ENCODE measurements around the gene NFXL1. TPM values are rescaled to one million over a fixed set of nuclear protein-coding genes. Genes with fewer than 3 reads are reported as not detected.

Gene NFXL1
- total RNA-seq, 2 experiments from 2014 or later: 9.0 to 9.9 TPM

DNA sequence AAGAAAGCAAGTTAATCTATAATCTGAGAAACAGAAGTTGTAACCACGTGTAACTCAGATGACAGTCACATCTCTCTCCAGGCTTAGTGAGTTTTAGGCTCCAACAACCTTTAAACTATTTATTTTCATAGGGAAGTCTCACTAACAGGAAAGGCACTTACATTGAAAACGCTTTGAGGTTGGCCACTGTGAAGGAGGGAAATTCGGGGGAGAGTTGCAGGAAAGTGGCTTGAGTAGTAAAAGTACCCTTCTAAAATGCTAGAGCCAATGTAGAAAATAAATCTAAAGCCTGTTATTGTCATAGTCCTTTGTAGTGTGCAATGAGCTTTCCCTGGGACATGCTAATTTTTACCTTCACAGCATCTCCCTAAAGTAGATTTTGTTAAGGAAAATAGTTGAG is 995 bp upstream of the NFXL1 start:
- POLR2A ChIA-PET: interaction anchor here (0.9 to 1.1 kb wide), 4 partner anchors 10 to 452 kb away, joined by 4 to 7 read pairs (median 5); partner anchors contain the start of genes COMMD8 and SLAIN2
- no peak for TF ChIP-seq CTCF (IDR thresholded peaks at IDR 0.05)
- H3K27ac Mint-ChIP-seq: peak overlapping the region; percentile 95

DNA sequence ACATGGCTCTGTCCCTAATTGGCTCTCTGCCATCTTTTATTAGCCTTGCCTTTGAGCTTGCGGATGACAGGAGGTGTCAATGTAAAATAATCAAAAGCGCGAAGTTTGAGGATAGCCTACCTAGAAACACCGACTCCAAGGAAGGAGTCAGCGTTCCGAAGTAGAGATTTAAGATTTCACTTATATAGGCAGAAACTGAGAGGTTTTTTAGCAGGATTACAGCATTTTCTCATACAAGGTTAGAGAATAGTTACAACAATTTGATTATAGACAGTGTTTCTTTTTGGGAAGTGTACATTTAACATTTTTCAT is 499 bp upstream of the NFXL1 start:
- H3K4me3 ChIP-seq (ENCODE audit: low read length): peak overlapping the region; percentile 88
- DNase-seq (no peak), ATAC-seq (ENCODE audit: poor library complexity) (no peak)
- no peaks in the 10 kb centered on the region for H3K27me3 ChIP-seq (ENCODE audit: control insufficient read depth in 1 of 2, insufficient read depth in 2 of 2, low read length in 2 of 2)
- H3K27me3 Mint-ChIP-seq: no peaks in the 10 kb centered on the region
- H3K27ac ChIP-seq (ENCODE audit: low read depth in 1 of 2, low read length in 2 of 2): no peak overlapping the region
- TF ChIP-seq CTCF (IDR thresholded peaks at IDR 0.05): no peak
- peaks cover 47% of the 10 kb centered on the region for H3K4me1 Mint-ChIP-seq (ENCODE audit: low read depth)
- H3K9me3 Mint-ChIP-seq: no peaks in the 10 kb centered on the region
- H3K27ac Mint-ChIP-seq: peak overlapping the region; percentile 95
- ChIA-PET POLR2A (interaction anchor here (0.6 to 1.1 kb wide), 8 partner anchors 9 to 451 kb away, joined by 3 to 7 read pairs (median 4); partner anchors contain the start of genes COMMD8 and SLAIN2), CTCF (no interaction called here)
- peaks cover 14% of the 10 kb centered on the region for H3K4me1 ChIP-seq (ENCODE audit: insufficient read depth, low read length)
- intact Hi-C loops (cut with DNase I, micrococcal nuclease): loop anchor here (1.0 to 10.0 kb wide), 8 partner anchors 102 to 920 kb away; partner anchors contain the start of genes OCIAD1 (in 2 of the 2), CNGA1 (in 1 of the 2), COMMD8 (in 1 of the 2) and NIPAL1 (in 1 of the 2)
- no peaks in the 10 kb centered on the region for H3K9me3 ChIP-seq (ENCODE audit: control insufficient read depth in 1 of 2, insufficient read depth in 1 of 2, low read length in 2 of 2)
- H3K36me3 Mint-ChIP-seq (ENCODE audit: low read depth): peaks cover 29% of the 10 kb centered on the region
- H3K36me3 ChIP-seq (ENCODE audit: insufficient read depth, low read length): peaks cover 10% of the 10 kb centered on the region
- peak overlapping the region; percentile 96 for H3K4me3 Mint-ChIP-seq

More for the DNA sequence above, 995 bp upstream of the NFXL1 start:
- H3K36me3 Mint-ChIP-seq (ENCODE audit: low read depth): peaks cover 24% of the 10 kb centered on the region
- Histone ChIP-seq H3K27ac (ENCODE audit: low read depth in 1 of 2, low read length in 2 of 2) (no peak overlapping the region), H3K4me1 (ENCODE audit: insufficient read depth, low read length) (peaks cover 14% of the 10 kb centered on the region), H3K9me3 (ENCODE audit: control insufficient read depth in 1 of 2, insufficient read depth in 1 of 2, low read length in 2 of 2) (no peaks in the 10 kb centered on the region), H3K27me3 (ENCODE audit: control insufficient read depth in 1 of 2, insufficient read depth in 2 of 2, low read length in 2 of 2) (no peaks in the 10 kb centered on the region), H3K36me3 (ENCODE audit: insufficient read depth, low read length) (peaks cover 9% of the 10 kb centered on the region), H3K4me3 (ENCODE audit: low read length) (no peak overlapping the region)
- ATAC-seq (ENCODE audit: poor library complexity) (no peak), DNase-seq (no peak)
- H3K4me3 Mint-ChIP-seq: peak overlapping the region; percentile 96
- CTCF ChIA-PET: no interaction called here
- H3K9me3 Mint-ChIP-seq: no peaks in the 10 kb centered on the region
- no peaks in the 10 kb centered on the region for H3K27me3 Mint-ChIP-seq
- H3K4me1 Mint-ChIP-seq (ENCODE audit: low read depth): peaks cover 42% of the 10 kb centered on the region
- intact Hi-C loops (cut with DNase I, micrococcal nuclease): loop anchor here (2.0 to 10.0 kb wide), 6 partner anchors 102 to 919 kb away; partner anchors contain the start of genes OCIAD1 (in 2 of the 2), CNGA1 (in 1 of the 2), COMMD8 (in 1 of the 2) and NIPAL1 (in 1 of the 2)

GRCh38 chr4:47913861-47914219 is 543 bp downstream of the NFXL1 start:
- no peaks in the 10 kb centered on the region for H3K9me3 Mint-ChIP-seq
- Histone ChIP-seq H3K27me3 (ENCODE audit: control insufficient read depth in 1 of 2, insufficient read depth in 2 of 2, low read length in 2 of 2) (no peaks in the 10 kb centered on the region), H3K4me3 (ENCODE audit: low read length) (peak overlapping the region; percentile 88), H3K36me3 (ENCODE audit: insufficient read depth, low read length) (peaks cover 10% of the 10 kb centered on the region), H3K4me1 (ENCODE audit: insufficient read depth, low read length) (peaks cover 14% of the 10 kb centered on the region), H3K27ac (ENCODE audit: low read depth in 1 of 2, low read length in 2 of 2) (peak overlapping the region; percentile 62 to 67), H3K9me3 (ENCODE audit: control insufficient read depth in 1 of 2, insufficient read depth in 1 of 2, low read length in 2 of 2) (no peaks in the 10 kb centered on the region)
- H3K27ac Mint-ChIP-seq: peak overlapping the region; percentile 95
- no peaks in the 10 kb centered on the region for H3K27me3 Mint-ChIP-seq
- peaks cover 35% of the 10 kb centered on the region for H3K36me3 Mint-ChIP-seq (ENCODE audit: low read depth)
- H3K4me3 Mint-ChIP-seq: peak overlapping the region; percentile 96
- intact Hi-C loops (cut with DNase I, micrococcal nuclease): loop anchor here (1.0 to 10.0 kb wide), 6 partner anchors 221 to 921 kb away; partner anchors contain the start of genes OCIAD1 (in 2 of the 2), COMMD8 (in 1 of the 2), SLAIN2 (in 1 of the 2) and TXK (in 1 of the 2)
- peak; percentile 4 to 53 (median 20) for DNase-seq
- peak; percentile 9 for ATAC-seq (ENCODE audit: poor library complexity)
- CTCF ChIA-PET: no interaction called here
- peaks cover 52% of the 10 kb centered on the region for H3K4me1 Mint-ChIP-seq (ENCODE audit: low read depth)
- no peak for TF ChIP-seq CTCF (IDR thresholded peaks at IDR 0.05)
- POLR2A ChIA-PET: interaction anchor here (1.0 kb wide), 3 partner anchors 22 to 225 kb away, joined by 3 to 5 read pairs (median 4); no protein-coding TSS in a partner anchor

All from CD4-positive, alpha-beta T cell (primary cell).